ENCODE results near the gene THOC6. TPM values are rescaled to one million over a fixed set of nuclear protein-coding genes. Genes with fewer than 3 reads are reported as not detected.

THOC6 gene
- total RNA-seq, 1 donor from 2014 or later = 27.4 TPM

DNA sequence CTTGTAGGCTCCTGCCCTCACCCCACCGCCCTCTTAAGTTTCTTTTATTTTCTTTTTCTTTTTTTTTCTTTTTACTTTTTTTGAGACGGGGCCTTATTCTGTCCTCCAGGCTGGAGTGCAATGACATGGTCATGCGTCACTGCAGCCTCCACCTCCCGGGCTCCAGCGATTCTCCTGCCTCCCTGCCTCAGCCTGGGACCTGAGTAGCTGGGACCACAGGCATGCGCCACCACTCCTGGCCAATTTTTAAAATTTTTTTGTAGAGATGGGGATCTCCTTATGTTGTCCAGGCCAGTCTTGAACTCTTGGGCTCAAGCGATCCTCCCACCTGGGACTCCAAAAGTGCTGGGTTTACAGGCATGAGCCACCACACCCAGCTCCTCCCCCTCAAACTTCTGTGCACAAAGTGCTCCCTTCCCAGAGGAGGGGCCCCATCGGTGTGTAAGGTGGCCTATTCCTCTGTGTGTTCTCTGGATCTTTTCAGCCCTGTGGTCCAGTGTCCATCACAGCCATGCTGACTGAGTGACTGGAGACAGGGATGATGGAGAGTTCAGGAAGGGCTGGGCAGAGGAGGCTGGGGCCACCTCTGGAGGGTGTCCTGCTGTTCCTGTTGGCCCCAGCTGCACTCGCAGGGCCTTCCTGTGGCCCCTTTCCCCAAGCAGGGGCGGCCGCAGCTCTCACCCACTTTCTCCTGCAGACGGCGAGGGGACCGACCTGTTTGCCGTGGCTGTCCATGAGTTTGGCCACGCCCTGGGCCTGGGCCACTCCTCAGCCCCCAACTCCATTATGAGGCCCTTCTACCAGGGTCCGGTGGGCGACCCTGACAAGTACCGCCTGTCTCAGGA, 32.7 kb downstream of the THOC6 start:
- TF ChIP-seq, protein P1, sequence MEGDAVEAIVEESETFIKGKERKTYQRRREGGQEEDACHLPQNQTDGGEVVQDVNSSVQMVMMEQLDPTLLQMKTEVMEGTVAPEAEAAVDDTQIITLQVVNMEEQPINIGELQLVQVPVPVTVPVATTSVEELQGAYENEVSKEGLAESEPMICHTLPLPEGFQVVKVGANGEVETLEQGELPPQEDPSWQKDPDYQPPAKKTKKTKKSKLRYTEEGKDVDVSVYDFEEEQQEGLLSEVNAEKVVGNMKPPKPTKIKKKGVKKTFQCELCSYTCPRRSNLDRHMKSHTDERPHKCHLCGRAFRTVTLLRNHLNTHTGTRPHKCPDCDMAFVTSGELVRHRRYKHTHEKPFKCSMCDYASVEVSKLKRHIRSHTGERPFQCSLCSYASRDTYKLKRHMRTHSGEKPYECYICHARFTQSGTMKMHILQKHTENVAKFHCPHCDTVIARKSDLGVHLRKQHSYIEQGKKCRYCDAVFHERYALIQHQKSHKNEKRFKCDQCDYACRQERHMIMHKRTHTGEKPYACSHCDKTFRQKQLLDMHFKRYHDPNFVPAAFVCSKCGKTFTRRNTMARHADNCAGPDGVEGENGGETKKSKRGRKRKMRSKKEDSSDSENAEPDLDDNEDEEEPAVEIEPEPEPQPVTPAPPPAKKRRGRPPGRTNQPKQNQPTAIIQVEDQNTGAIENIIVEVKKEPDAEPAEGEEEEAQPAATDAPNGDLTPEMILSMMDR (IDR thresholded peaks at IDR 0.05) = no peak
- Mint-ChIP-seq H3K36me3 (ENCODE audit: low read depth) (peaks cover 9% of the 10 kb centered on the region), H3K4me3 (ENCODE audit: unreplicated experiment) (no peak overlapping the region), H3K9me3 (ENCODE audit: low read depth) (no peaks in the 10 kb centered on the region), H3K4me1 (ENCODE audit: low read depth) (peaks cover 14% of the 10 kb centered on the region), H3K27ac (ENCODE audit: unreplicated experiment) (no peak overlapping the region), H3K27me3 (ENCODE audit: low read depth) (peaks cover 4% of the 10 kb centered on the region)
- no peak for DNase-seq (ENCODE audit: low spot score)

DNA sequence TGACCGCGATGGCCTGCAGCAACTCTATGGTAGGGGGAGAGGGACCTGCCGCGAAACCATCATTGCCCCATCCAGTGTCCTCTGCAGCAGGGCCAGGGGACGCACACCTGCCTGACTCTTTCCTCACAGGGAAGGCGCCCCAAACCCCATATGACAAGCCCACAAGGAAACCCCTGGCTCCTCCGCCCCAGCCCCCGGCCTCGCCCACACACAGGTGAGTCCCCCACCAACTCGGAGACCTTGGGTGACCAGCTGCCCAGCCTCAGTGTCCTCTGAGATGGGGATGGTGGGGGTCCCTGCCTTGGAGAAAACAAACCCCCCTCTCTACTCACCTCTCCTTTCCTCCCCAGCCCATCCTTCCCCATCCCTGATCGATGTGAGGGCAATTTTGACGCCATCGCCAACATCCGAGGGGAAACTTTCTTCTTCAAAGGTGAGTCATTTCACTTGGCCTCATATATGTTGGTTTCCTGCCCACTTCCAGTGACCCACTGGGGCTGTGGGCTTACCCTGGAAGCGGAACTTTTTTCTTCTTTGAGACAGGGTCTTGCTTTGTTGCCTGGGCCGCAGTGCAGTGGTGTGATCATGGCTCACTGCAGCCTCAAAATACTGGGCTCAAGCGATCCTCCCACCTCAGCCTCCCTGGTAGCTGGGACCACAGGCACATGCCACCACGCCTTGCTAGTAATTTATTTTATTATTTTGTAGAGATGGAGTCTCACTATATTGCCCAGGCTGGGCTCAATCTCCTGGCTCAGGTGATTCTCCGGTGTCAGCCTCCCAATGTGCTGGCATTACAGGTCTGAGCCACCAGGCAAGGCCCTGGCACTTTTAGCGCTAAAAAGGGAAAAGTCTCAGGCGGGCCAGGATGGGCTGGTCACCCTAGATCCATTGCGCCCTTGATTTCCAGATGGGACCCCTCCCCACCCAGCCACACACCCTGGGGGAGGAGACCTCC, 33.6 kb downstream of the THOC6 start:
- H3K36me3 Mint-ChIP-seq (ENCODE audit: low read depth) = peaks cover 9% of the 10 kb centered on the region
- H3K27me3 Mint-ChIP-seq (ENCODE audit: low read depth) = no peaks in the 10 kb centered on the region
- no peak overlapping the region for H3K4me3 Mint-ChIP-seq (ENCODE audit: unreplicated experiment)
- H3K4me1 Mint-ChIP-seq (ENCODE audit: low read depth) = peaks cover 14% of the 10 kb centered on the region
- TF ChIP-seq, protein P1 (IDR thresholded peaks at IDR 0.05) = no peak
- DNase-seq (ENCODE audit: low spot score) = no peak
- H3K27ac Mint-ChIP-seq (ENCODE audit: unreplicated experiment) = no peak overlapping the region
- no peaks in the 10 kb centered on the region for H3K9me3 Mint-ChIP-seq (ENCODE audit: low read depth)

DNA sequence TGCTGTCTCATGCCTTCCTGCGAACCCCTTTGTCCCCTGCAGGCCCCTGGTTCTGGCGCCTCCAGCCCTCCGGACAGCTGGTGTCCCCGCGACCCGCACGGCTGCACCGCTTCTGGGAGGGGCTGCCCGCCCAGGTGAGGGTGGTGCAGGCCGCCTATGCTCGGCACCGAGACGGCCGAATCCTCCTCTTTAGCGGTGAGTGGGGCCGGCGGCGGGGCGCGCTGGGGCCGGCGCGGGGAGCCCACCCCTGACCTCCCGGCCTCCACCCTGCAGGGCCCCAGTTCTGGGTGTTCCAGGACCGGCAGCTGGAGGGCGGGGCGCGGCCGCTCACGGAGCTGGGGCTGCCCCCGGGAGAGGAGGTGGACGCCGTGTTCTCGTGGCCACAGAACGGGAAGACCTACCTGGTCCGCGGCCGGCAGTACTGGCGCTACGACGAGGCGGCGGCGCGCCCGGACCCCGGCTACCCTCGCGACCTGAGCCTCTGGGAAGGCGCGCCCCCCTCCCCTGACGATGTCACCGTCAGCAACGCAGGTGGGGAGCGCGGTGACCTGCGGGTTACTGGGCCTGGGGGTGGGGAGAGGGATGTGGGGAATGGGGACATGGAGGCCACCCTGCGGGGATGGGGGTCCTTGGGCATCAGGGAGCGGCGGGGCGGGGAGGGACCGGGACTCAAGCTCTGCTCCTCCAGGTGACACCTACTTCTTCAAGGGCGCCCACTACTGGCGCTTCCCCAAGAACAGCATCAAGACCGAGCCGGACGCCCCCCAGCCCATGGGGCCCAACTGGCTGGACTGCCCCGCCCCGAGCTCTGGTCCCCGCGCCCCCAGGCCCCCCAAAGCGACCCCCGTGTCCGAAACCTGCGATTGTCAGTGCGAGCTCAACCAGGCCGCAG, 34.5 kb downstream of the THOC6 start:
- no peak for DNase-seq (ENCODE audit: low spot score)
- H3K36me3 Mint-ChIP-seq (ENCODE audit: low read depth) = peaks cover 9% of the 10 kb centered on the region
- H3K4me1 Mint-ChIP-seq (ENCODE audit: low read depth) = peaks cover 14% of the 10 kb centered on the region
- H3K27ac Mint-ChIP-seq (ENCODE audit: unreplicated experiment) = no peak overlapping the region
- peak overlapping the region; percentile 83 for H3K4me3 Mint-ChIP-seq (ENCODE audit: unreplicated experiment)
- TF ChIP-seq, protein P1 (IDR thresholded peaks at IDR 0.05) = no peak
- H3K27me3 Mint-ChIP-seq (ENCODE audit: low read depth) = no peaks in the 10 kb centered on the region
- no peaks in the 10 kb centered on the region for H3K9me3 Mint-ChIP-seq (ENCODE audit: low read depth)

DNA sequence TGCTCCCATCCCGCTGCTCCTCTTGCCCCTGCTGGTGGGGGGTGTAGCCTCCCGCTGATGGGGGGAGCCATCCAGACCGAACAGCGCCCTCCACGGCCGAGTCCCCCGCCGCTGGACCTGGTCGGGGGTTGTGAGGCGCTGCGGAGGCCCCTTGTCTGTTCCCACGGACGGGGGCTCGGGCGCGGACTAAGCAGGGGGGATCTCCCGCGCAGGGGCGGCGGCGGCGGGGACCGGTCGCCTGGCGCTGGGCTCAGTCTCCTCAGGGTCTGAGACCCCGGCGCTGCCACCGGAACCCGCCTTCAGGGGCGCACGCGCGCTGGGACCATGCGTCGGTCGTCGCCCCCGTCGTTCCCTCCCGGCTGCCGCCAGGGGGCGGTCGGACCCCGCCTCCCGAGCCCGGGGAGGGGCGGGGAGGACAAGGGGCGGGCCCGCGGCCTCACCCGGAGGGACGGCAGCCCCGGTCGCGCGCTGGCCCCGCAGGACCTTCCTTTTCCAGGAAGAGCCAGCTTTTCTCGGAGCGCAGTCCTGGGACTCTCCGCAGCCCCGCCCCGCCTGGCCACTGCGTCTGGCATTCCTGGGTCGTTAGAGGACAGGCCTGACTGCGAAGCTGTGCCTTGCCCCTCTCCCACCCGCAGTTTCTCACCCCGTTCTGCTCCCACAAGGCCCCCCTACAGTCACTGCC, 35.3 kb downstream of the THOC6 start:
- peaks cover 3% of the 10 kb centered on the region for H3K36me3 Mint-ChIP-seq (ENCODE audit: low read depth)
- TF ChIP-seq, protein P1 (IDR thresholded peaks at IDR 0.05) = peak; percentile 90
- H3K27ac Mint-ChIP-seq (ENCODE audit: unreplicated experiment) = peak overlapping the region; percentile 66
- peaks cover 14% of the 10 kb centered on the region for H3K4me1 Mint-ChIP-seq (ENCODE audit: low read depth)
- H3K4me3 Mint-ChIP-seq (ENCODE audit: unreplicated experiment) = peak overlapping the region; percentile 83
- no peaks in the 10 kb centered on the region for H3K9me3 Mint-ChIP-seq (ENCODE audit: low read depth)
- no peak for DNase-seq (ENCODE audit: low spot score)
- H3K27me3 Mint-ChIP-seq (ENCODE audit: low read depth) = no peaks in the 10 kb centered on the region

Measured in chondrocyte (in vitro differentiated cells).